GM20000 (cell line): ENCODE data around the gene RNF26.
A peak's percentile ranks its signal among the peaks of the same experiment; 100 is the strongest.

Experiments used
- DNase-seq: peaks from one replicate; pipeline ENCODE4 v3.0.0; 2012; ENCODE audit warnings: low spot score
- TF ChIP-seq, protein P1 (sequence below): IDR thresholded peaks from 2 replicates; pipeline ENCODE4 v1.5.1; 2012; ENCODE audit warnings: mild to moderate bottlenecking, control low read depth; ENCODE audit errors: extremely low read depth, missing control alignments

Gene RNF26

DNA sequence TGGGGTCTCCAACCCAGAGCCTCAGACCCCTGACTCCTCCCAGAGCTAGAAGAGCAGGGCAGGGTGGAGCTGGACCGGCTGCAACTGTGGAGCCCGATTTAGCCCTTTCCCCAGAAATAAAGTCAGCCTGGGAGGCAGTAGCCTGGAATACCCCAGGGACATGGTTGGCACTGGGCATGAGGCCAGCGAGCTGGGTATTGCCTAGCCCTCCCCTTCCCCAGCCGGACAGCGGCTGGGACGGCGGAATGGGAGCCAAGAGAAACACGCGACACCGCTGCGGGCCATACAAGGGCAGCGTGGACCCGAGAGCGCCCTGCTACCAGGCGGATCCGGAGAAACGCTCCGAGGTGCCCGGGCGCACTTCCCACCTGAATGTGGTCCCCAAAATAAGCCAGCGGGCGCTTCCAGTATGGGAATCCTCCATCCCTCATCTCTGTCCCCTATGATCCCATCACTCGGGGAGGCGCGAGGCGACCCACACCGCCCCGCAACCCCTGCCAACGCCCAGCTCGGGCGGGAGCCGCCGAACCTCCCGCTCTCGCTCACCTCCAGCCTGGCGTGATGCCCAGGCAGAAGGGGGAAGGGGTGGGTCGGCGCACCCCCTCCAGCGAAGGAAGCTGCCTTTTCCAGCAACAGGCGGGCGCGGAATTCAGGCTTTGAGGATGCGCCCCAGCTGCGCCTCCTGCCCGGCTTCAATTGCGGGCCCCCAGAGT is 18.2 kb upstream of the RNF26 start:
- TF ChIP-seq, protein P1, sequence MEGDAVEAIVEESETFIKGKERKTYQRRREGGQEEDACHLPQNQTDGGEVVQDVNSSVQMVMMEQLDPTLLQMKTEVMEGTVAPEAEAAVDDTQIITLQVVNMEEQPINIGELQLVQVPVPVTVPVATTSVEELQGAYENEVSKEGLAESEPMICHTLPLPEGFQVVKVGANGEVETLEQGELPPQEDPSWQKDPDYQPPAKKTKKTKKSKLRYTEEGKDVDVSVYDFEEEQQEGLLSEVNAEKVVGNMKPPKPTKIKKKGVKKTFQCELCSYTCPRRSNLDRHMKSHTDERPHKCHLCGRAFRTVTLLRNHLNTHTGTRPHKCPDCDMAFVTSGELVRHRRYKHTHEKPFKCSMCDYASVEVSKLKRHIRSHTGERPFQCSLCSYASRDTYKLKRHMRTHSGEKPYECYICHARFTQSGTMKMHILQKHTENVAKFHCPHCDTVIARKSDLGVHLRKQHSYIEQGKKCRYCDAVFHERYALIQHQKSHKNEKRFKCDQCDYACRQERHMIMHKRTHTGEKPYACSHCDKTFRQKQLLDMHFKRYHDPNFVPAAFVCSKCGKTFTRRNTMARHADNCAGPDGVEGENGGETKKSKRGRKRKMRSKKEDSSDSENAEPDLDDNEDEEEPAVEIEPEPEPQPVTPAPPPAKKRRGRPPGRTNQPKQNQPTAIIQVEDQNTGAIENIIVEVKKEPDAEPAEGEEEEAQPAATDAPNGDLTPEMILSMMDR, result no peak
- DNase-seq, result no peak

DNA sequence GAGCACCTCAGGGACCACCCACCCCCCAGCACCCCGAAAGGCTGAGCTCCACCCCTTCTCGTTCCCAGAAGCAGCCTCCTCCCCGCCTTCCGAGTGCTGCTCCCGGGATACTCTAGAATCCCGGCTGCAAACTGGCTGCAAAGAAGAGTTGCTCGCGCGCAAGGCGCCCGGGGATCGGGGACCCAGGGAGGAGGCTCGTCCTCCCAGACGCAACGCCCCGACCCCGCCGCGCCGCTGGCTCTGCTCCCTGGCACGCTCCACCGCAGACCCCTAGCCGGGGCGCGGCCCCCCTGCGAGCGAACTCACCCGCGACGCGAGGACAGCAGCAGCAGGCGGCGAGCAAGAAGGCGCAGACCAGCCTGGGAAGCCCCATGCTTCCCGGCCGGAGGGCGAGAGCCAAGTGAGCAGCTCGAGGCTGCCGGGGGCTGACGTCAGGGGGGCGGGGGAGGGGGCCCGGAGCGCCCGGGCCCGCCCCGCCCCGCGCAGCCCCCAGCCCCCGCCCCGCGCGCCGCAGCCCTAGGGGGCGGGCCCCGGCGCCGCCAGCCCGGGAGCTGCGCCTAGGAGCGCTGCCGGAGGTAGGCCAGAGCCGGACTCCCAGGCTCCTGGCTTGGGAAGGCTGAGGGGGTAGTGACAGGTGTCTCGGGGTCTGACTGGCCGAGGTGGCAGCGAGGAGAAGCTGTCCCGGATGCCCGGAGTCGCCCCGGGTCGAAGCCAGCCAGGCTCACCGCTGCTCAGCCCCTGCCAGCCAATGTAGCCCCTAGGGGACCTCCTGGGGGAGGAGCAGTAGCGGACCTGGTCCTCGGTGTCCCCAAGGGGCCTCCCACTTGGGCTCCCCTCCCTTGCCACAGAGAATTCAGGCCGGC is 17.4 kb upstream of the RNF26 start, which contains the start of gene MCAM:
Gene MCAM, minus strand, starts transcription at position 402 of the 863 bp plus-strand sequence. Its CDS starts 29 bp downstream, at position 373.
- TF ChIP-seq, protein P1, result no peak
- DNase-seq, result peak; percentile 70

DNA sequence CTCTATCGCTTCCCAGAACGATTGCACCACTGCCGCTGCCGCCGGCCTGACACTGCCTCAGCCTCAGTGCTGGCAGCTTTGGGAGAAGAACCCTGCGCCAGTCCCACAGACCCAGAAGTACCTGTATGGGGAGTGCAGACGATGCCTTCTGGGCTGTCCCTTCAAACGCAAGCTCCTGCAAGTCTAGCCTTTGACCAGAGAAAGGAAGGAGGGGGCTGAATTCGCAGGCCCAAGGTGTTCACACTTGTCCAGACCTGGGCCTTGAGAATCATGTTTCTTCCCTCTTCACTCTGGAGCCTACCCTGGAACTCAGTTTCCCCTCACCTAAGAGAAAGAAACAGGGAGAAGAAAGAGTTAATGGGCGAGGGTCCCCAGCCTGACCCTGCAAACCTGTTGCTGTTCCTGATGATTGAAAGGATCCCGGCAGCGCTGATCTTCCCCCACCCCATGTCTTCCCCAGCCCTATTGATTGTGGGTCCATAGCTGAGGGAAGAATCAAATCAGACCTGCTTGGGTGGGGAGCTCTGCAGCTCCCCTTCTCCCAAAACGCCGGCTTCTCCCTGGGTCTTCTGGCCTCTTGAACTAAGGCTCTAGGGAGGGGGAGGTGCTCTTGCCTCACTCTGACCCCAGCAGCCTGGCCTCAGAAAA is 16.6 kb upstream of the RNF26 start:
- DNase-seq, result no peak
- TF ChIP-seq, protein P1, result no peak

DNA sequence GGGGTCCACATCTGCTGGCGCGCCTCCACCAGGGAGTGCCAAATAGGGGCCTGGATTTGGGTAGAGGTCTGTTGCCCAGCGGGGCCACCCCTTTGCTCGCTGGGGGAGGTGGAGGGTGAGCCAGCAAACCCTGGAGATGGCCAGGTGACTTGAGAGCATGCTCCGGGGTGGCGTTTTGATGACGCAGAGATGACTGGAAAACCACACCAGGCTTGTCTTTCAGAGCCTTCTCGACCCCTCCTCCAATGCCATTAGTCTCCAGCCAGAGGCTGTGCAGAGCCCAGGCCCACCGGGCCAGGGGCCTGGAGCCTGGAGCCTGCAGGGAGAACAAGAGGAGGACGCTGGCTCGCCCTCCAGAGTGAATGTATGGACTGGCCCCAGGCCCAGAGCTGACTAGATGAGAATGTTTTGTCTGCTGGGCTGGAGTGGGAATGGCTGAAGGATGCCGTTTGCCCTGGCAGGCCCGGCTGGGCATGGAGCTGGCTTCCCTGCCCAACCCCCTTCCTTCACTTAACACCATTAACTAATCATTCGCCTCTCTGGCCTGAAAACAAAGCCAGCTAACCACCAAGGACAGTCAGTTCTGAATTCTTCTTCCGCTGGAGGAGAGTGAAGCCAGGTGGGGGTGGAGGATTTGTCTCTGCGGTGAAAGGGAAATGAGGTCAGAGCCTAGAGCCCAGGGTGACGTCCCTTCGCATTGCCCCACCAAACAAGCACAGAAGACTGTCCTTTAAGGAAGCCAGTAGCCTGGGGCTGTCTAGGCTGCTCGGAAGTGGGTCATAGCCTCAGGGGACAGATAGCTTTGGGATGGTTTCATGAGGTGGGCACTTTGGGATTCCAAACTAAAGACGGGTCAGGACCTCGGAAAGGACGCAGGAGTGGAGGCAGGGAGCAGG is 15.8 kb upstream of the RNF26 start:
- DNase-seq, result peak; percentile 91
- TF ChIP-seq, protein P1, result no peak

DNA sequence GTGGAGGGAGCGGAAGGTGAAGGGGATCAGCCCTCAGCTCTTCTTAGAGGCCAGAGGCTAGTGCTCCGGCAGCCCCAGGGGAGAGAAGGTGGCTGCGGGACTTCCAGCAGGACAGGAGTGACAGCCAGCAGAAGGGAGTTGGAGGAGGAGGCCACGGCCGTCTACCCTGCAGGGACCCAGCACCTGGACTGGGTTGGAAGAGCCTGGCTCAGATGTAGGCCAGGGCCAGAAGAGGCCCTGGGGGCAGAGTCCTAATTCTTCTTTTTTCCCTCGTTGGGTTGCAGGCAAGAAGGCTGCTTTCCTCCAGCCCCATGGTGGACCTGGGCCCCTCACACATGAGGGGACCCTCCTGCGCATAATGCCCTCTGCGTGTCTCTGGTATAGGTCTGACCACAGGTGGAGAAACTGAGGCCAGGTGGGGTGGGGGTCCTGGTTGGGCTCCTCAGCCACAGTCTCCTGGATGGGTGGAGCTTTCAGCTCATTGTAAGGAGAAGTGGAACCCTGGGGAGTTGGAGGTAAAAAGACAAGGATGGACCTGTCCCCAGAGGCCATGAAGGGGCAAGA is 15.1 kb upstream of the RNF26 start:
- DNase-seq, result no peak
- TF ChIP-seq, protein P1, result no peak

DNA sequence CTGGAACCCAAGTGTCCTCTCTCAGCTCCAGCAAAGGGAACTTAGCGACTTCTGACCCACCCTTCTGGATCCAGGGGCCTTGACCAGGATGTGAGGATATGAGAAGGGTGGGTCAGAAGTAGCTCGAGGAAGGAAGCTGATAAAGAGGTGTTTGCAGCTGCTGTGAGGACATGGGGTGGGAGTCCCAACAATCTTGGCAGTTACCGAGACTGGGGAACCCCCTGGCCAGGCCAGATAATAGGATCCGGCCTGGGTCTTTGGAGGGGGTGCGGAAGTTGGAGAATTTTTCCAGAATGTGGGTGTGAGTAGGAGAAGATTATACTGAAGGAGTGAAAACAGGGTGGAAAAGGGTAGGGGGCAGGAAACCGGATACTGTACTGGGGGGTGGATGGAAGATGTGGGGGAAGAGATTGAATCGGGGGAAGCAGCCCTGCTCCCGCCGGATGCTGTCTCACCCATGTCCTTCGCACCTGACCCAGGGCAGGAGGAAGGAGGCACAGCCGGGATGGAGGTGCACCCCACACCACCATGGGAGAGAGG is 14.6 kb upstream of the RNF26 start:
- no peak for DNase-seq
- TF ChIP-seq, protein P1, result no peak
